ENCODE results near the gene NRP1. TPM values are rescaled to one million over a fixed set of nuclear protein-coding genes. Genes with fewer than 3 reads are reported as not detected.

The NRP1 gene
- total RNA-seq, 1 experiment from 2014 or later: 0.71 TPM

DNA sequence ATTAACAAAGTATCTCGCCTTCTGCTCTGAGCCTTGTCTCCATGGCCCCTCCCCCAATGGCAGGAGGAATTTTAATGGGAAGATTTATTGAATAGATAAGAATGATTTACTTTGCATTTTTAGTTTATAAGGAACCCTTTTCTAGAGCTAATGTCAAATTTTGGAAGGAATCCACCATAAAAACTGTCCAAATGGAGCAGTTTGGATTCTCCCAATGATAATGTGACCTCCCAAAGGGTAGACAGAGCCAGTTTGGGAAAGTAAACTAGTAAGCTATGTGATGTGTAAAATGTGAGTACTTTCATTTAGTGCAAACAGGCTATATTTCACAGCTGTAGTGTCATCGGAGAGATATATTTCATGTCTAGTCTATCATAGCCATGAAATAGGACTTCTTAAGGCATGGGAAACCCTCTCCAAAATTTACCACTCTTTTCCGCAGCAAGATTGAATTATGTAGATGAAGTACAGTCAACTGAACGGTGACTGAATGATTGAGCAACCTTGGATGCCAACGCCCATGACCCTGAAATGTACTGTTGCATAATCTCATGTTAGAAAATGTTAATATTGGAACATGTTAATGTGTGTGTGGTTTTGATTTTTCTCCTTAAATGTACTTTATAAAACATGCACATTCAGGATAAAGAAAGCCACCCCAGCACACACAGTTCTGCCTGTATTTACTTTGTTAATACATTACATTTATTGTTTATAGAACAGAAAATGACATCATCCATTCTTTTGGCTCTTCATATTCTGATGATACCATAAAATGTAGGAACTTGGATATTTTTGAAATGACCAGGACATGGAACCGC, 140.6 kb downstream of the NRP1 start:
- H3K4me1 ChIP-seq (ENCODE audit: low read length): peaks cover 4% of the 10 kb centered on the region; the same call in 1 of the 2 replicates
- H3K36me3 ChIP-seq (ENCODE audit: insufficient read depth, low read length): no peaks in the 10 kb centered on the region
- no peaks in the 10 kb centered on the region for H3K27me3 ChIP-seq (ENCODE audit: low read length)
- no peaks in the 10 kb centered on the region for H4K20me1 ChIP-seq (ENCODE audit: insufficient read depth, low read depth, low read length)
- no peak for DNase-seq
- H3K27ac ChIP-seq (ENCODE audit: low read length): no peak overlapping the region
- H3K9me2 ChIP-seq (replicated peaks; ENCODE audit: insufficient read depth, low read length): no peaks in the 10 kb centered on the region
- H3K9me3 ChIP-seq (ENCODE audit: low read length): no peaks in the 10 kb centered on the region
- no peak overlapping the region for H3K4me2 ChIP-seq (ENCODE audit: low read depth, low read length, poor library complexity, severe bottlenecking)
- H3K4me3 ChIP-seq (ENCODE audit: low read length): no peak overlapping the region
- H2AFZ ChIP-seq (ENCODE audit: low read length): no peak overlapping the region
- no peaks in the 10 kb centered on the region for H3K79me2 ChIP-seq (ENCODE audit: low read length)
- H3K9ac ChIP-seq (ENCODE audit: low read length): no peak overlapping the region

DNA sequence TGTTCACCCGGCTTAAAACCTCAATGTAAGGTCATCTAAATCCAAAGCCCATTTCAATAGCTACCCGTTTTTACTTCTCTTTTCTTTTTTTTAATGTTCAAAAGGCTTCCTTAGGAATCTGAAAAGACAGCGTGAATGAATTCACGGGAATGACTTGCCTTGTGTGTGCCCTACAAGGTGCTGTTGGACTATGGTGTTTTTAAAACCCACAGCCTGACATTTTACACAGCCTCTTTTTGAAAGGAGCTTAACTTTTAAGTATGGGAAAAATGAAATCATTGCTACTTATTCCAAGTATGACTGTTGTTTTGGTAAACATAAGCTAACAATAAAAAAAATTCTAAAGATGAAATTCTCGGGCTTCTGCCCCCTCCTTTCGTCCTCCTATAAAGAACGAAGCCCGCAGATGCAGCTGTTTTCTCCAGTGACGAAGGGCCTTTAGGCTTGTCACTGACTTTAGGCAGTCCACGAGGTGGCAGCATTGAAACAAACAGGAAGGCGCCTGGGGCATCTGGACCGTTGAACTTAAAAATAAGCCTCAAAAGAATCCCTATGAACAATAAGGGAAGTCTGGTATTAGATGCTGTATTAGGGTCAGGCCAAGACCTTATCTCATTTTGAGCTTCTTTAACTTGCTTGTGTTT, 141.3 kb downstream of the NRP1 start:
- Histone ChIP-seq H3K27ac (ENCODE audit: low read length) (no peak overlapping the region), H4K20me1 (ENCODE audit: insufficient read depth, low read depth, low read length) (no peaks in the 10 kb centered on the region), H3K9me3 (ENCODE audit: low read length) (no peaks in the 10 kb centered on the region), H3K79me2 (ENCODE audit: low read length) (no peaks in the 10 kb centered on the region), H3K4me2 (ENCODE audit: low read depth, low read length, poor library complexity, severe bottlenecking) (no peak overlapping the region), H3K4me1 (ENCODE audit: low read length) (peaks cover 4% of the 10 kb centered on the region; the same call in 1 of the 2 replicates), H3K9ac (ENCODE audit: low read length) (no peak overlapping the region), H3K36me3 (ENCODE audit: insufficient read depth, low read length) (no peaks in the 10 kb centered on the region), H3K9me2 (replicated peaks; ENCODE audit: insufficient read depth, low read length) (no peaks in the 10 kb centered on the region), H2AFZ (ENCODE audit: low read length) (no peak overlapping the region), H3K27me3 (ENCODE audit: low read length) (no peaks in the 10 kb centered on the region), H3K4me3 (ENCODE audit: low read length) (no peak overlapping the region)
- peak; percentile 89 for DNase-seq

DNA sequence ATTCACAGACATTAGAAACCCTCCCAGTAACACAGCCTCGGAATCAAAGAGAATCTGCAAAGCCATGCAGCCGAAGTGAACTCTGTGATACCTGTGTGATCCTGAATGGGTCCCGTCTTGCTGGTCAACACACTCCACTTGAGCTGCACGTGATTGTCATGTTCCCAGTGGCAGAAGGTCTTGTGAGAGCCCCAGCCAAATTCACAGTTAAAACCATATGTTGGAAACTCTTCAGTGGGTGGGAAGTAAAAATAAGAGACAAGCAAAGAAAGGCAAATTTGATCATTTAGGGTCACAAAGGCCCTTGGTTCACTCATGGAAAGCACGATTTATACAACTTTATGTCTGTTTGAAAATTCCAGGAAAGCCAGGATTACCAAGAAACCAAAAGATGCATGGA, 142.3 kb downstream of the NRP1 start:
- Histone ChIP-seq H4K20me1 (ENCODE audit: insufficient read depth, low read depth, low read length) (no peaks in the 10 kb centered on the region), H3K4me2 (ENCODE audit: low read depth, low read length, poor library complexity, severe bottlenecking) (no peak overlapping the region), H3K79me2 (ENCODE audit: low read length) (no peaks in the 10 kb centered on the region), H3K27me3 (ENCODE audit: low read length) (no peaks in the 10 kb centered on the region), H2AFZ (ENCODE audit: low read length) (no peak overlapping the region), H3K9ac (ENCODE audit: low read length) (no peak overlapping the region), H3K9me2 (replicated peaks; ENCODE audit: insufficient read depth, low read length) (no peaks in the 10 kb centered on the region), H3K36me3 (ENCODE audit: insufficient read depth, low read length) (no peaks in the 10 kb centered on the region), H3K9me3 (ENCODE audit: low read length) (no peaks in the 10 kb centered on the region), H3K4me1 (ENCODE audit: low read length) (peaks cover 4% of the 10 kb centered on the region; the same call in 1 of the 2 replicates), H3K27ac (ENCODE audit: low read length) (no peak overlapping the region), H3K4me3 (ENCODE audit: low read length) (no peak overlapping the region)
- no peak for DNase-seq

DNA sequence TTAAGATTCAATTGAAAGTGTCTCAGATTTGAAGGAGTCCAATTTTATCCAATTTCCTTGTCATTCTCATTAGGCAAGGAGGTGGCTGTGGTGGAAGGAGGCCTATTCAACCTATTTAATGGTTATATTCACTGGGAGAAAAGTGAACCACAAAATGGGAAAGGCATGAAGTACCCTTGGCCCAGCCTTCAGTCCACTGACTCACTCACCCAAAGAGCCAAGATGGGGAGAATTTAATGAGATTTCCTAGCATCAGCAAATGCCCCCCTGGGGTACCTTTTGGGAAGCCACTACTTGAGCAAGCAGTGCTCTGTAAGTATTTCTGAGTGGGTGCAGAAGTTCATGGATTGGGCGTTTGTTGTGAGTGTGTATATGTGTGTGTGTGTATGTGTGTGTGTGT, 144.1 kb downstream of the NRP1 start:
- peaks cover 4% of the 10 kb centered on the region; the same call in 1 of the 2 replicates for H3K4me1 ChIP-seq (ENCODE audit: low read length)
- H3K27ac ChIP-seq (ENCODE audit: low read length): no peak overlapping the region
- no peaks in the 10 kb centered on the region for H3K79me2 ChIP-seq (ENCODE audit: low read length)
- H3K36me3 ChIP-seq (ENCODE audit: insufficient read depth, low read length): no peaks in the 10 kb centered on the region
- DNase-seq: no peak
- no peaks in the 10 kb centered on the region for H4K20me1 ChIP-seq (ENCODE audit: insufficient read depth, low read depth, low read length)
- no peaks in the 10 kb centered on the region for H3K9me2 ChIP-seq (replicated peaks; ENCODE audit: insufficient read depth, low read length)
- no peaks in the 10 kb centered on the region for H3K27me3 ChIP-seq (ENCODE audit: low read length)
- no peak overlapping the region for H2AFZ ChIP-seq (ENCODE audit: low read length)
- H3K4me3 ChIP-seq (ENCODE audit: low read length): no peak overlapping the region
- H3K9ac ChIP-seq (ENCODE audit: low read length): no peak overlapping the region
- no peak overlapping the region for H3K4me2 ChIP-seq (ENCODE audit: low read depth, low read length, poor library complexity, severe bottlenecking)
- H3K9me3 ChIP-seq (ENCODE audit: low read length): no peaks in the 10 kb centered on the region

DNA sequence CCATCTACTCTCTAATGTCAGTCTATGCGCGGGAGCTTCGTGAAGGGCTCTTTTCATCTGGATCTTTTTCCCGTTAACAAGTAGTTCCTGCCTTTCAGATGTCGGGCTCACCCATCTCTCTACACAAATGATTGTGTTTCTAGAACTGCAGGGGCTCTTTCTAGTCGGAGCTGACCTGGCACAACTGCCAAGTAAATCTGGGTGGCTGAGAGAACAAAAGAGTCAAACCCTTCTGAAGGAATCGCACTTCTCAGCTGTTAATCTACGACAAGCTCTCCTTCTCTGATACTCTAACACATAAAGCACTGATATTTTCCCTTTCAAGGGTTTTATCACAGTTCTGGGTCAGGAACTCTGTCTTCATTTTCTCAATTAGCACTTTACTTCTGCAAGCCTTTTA, 144.7 kb downstream of the NRP1 start:
- DNase-seq: no peak
- no peaks in the 10 kb centered on the region for H3K9me3 ChIP-seq (ENCODE audit: low read length)
- no peak overlapping the region for H3K4me3 ChIP-seq (ENCODE audit: low read length)
- no peaks in the 10 kb centered on the region for H3K79me2 ChIP-seq (ENCODE audit: low read length)
- H2AFZ ChIP-seq (ENCODE audit: low read length): no peak overlapping the region
- H3K27ac ChIP-seq (ENCODE audit: low read length): no peak overlapping the region
- H3K9me2 ChIP-seq (replicated peaks; ENCODE audit: insufficient read depth, low read length): no peaks in the 10 kb centered on the region
- H3K4me2 ChIP-seq (ENCODE audit: low read depth, low read length, poor library complexity, severe bottlenecking): no peak overlapping the region
- no peaks in the 10 kb centered on the region for H3K36me3 ChIP-seq (ENCODE audit: insufficient read depth, low read length)
- no peaks in the 10 kb centered on the region for H3K27me3 ChIP-seq (ENCODE audit: low read length)
- no peaks in the 10 kb centered on the region for H4K20me1 ChIP-seq (ENCODE audit: insufficient read depth, low read depth, low read length)
- H3K4me1 ChIP-seq (ENCODE audit: low read length): peaks cover 4% of the 10 kb centered on the region; the same call in 1 of the 2 replicates
- H3K9ac ChIP-seq (ENCODE audit: low read length): no peak overlapping the region

DNA sequence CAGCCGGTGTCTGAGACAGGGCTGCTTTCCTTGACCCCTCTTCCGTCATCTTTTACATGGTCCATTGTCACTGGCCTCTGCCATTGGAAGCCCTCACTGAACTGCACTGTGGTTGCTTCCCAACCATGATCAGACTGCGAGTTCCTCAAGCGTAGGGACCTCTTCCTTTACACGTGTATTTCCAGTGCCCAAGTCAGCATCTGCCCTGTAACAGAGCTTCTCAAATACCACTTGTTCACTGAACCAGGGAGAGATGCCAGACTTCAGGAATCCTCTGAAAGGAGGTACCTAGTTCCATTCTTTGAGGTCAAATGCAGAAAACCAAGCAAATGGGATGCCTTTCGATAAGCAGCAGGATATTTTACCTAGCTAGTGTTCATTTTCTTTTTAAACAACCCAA, 145.1 kb downstream of the NRP1 start:
- H3K79me2 ChIP-seq (ENCODE audit: low read length): no peaks in the 10 kb centered on the region
- no peak overlapping the region for H3K27ac ChIP-seq (ENCODE audit: low read length)
- H4K20me1 ChIP-seq (ENCODE audit: insufficient read depth, low read depth, low read length): no peaks in the 10 kb centered on the region
- no peak overlapping the region for H2AFZ ChIP-seq (ENCODE audit: low read length)
- no peaks in the 10 kb centered on the region for H3K36me3 ChIP-seq (ENCODE audit: insufficient read depth, low read length)
- H3K4me2 ChIP-seq (ENCODE audit: low read depth, low read length, poor library complexity, severe bottlenecking): no peak overlapping the region
- no peaks in the 10 kb centered on the region for H3K9me2 ChIP-seq (replicated peaks; ENCODE audit: insufficient read depth, low read length)
- H3K27me3 ChIP-seq (ENCODE audit: low read length): no peaks in the 10 kb centered on the region
- no peaks in the 10 kb centered on the region for H3K9me3 ChIP-seq (ENCODE audit: low read length)
- H3K4me3 ChIP-seq (ENCODE audit: low read length): no peak overlapping the region
- H3K4me1 ChIP-seq (ENCODE audit: low read length): peaks cover 4% of the 10 kb centered on the region; the same call in 1 of the 2 replicates
- H3K9ac ChIP-seq (ENCODE audit: low read length): no peak overlapping the region
- no peak for DNase-seq

DNA sequence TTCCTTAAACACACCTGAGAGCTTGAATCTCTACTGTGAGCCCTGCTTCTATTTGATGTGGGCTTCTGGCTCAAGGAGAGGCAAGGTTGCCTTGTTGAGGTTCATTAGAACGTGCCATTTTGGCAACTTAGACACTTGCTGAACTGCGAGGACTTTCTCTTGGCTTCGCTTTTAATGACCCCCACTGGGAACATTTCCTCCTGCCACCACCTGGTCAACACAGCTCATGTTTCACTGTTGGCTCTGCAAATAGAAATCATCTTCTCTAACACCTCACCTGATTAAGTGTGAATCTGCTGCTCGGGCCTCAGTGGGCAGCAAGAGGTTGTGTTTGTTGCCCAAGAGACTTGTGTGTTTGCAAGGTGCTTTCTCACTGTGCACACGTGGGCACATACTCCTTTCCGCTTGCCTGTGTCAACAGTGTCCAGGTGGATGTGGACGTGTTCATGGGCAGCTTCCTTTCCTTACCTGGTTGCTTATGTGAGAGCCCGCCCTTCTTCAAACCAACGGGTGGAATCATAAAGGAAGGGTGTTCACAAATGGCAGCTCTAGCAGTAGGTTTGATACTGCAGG, 147.0 kb downstream of the NRP1 start:
- H3K9me2 ChIP-seq (replicated peaks; ENCODE audit: insufficient read depth, low read length): no peaks in the 10 kb centered on the region
- no peak overlapping the region for H2AFZ ChIP-seq (ENCODE audit: low read length)
- no peaks in the 10 kb centered on the region for H4K20me1 ChIP-seq (ENCODE audit: insufficient read depth, low read depth, low read length)
- no peaks in the 10 kb centered on the region for H3K9me3 ChIP-seq (ENCODE audit: low read length)
- no peak for DNase-seq
- no peaks in the 10 kb centered on the region for H3K36me3 ChIP-seq (ENCODE audit: insufficient read depth, low read length)
- H3K27me3 ChIP-seq (ENCODE audit: low read length): no peaks in the 10 kb centered on the region
- no peak overlapping the region for H3K27ac ChIP-seq (ENCODE audit: low read length)
- no peaks in the 10 kb centered on the region for H3K79me2 ChIP-seq (ENCODE audit: low read length)
- no peak overlapping the region for H3K4me2 ChIP-seq (ENCODE audit: low read depth, low read length, poor library complexity, severe bottlenecking)
- H3K9ac ChIP-seq (ENCODE audit: low read length): no peak overlapping the region
- H3K4me3 ChIP-seq (ENCODE audit: low read length): no peak overlapping the region
- no peaks in the 10 kb centered on the region for H3K4me1 ChIP-seq (ENCODE audit: low read length)

DNA sequence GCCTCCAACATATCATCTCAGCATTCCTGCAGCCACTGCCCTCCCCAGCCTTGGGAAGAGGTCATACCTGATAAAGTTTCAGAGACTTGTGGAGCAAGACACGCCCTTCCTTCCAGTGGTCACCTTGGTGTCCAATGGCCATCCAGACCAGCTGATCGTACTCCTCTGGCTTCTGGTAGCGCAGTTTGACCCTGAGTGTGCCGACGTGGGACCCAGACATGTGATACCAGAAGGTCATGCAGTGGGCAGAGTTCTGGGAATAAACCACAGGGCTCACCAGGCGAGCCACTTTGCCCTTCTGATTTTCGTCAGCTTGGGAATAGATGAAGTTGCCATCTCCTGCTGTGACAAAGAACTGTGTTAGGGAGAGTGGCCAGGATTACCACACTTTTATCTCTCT, 148.3 kb downstream of the NRP1 start:
- no peaks in the 10 kb centered on the region for H3K9me2 ChIP-seq (replicated peaks; ENCODE audit: insufficient read depth, low read length)

More for the DNA sequence above, 148.3 kb downstream of the NRP1 start:
- H3K9ac ChIP-seq (ENCODE audit: low read length): no peak overlapping the region
- H4K20me1 ChIP-seq (ENCODE audit: insufficient read depth, low read depth, low read length): no peaks in the 10 kb centered on the region
- no peak overlapping the region for H3K4me2 ChIP-seq (ENCODE audit: low read depth, low read length, poor library complexity, severe bottlenecking)
- no peak overlapping the region for H3K4me3 ChIP-seq (ENCODE audit: low read length)
- H3K9me3 ChIP-seq (ENCODE audit: low read length): no peaks in the 10 kb centered on the region
- no peak overlapping the region for H2AFZ ChIP-seq (ENCODE audit: low read length)
- DNase-seq: no peak
- no peaks in the 10 kb centered on the region for H3K36me3 ChIP-seq (ENCODE audit: insufficient read depth, low read length)
- H3K27me3 ChIP-seq (ENCODE audit: low read length): no peaks in the 10 kb centered on the region
- no peak overlapping the region for H3K27ac ChIP-seq (ENCODE audit: low read length)
- H3K4me1 ChIP-seq (ENCODE audit: low read length): no peaks in the 10 kb centered on the region
- no peaks in the 10 kb centered on the region for H3K79me2 ChIP-seq (ENCODE audit: low read length)

Measured in Karpas-422 (cell line).